G401.6 (cell line): Measurements from ENCODE around the gene EDARADD.
A peak's percentile ranks its signal among the peaks of the same experiment; 100 is the strongest.
"Not testable (repeated sequence)": the region's sequence is repeated elsewhere in the genome, so short reads cannot be mapped to it uniquely, and the experiment has no call there.

Experiments
- FAIRE-seq: peaks from 2 replicates; lab custom pipeline; 2012; peaks lifted over from hg19 to GRCh38; lab: Jason Lieb, UNC

The EDARADD gene

GRCh38 chr1:236489710-236490377 is 95.8 kb downstream of the EDARADD start:
- peak; percentile 76 for FAIRE-seq

- no peak for FAIRE-seq
Measured at GRCh38 chr1:236491469-236492136, 97.5 kb downstream of the EDARADD start.

GRCh38 chr1:236492378-236492777 is 98.3 kb downstream of the EDARADD start:
- FAIRE-seq = no peak

- no peak for FAIRE-seq
Measured at GRCh38 chr1:236494082-236494481, 100.0 kb downstream of the EDARADD start.

- FAIRE-seq = no peak
Measured at GRCh38 chr1:236494586-236495466, 100.7 kb downstream of the EDARADD start.

- FAIRE-seq = no peak
Measured at GRCh38 chr1:236495467-236496112, 101.5 kb downstream of the EDARADD start.

GRCh38 chr1:236497908-236498307 is 103.8 kb downstream of the EDARADD start:
- no peak for FAIRE-seq

- no peak for FAIRE-seq
Measured at GRCh38 chr1:236501093-236501492, 107.0 kb downstream of the EDARADD start.

GRCh38 chr1:236502579-236502971 is 108.5 kb downstream of the EDARADD start:
- FAIRE-seq = no peak

GRCh38 chr1:236502972-236503639 is 109.0 kb downstream of the EDARADD start:
- FAIRE-seq = no peak

- FAIRE-seq = not testable (repeated sequence)
Measured at GRCh38 chr1:236504338-236504737, 110.3 kb downstream of the EDARADD start.

- no peak for FAIRE-seq
Measured at GRCh38 chr1:236507022-236507700, 113.1 kb downstream of the EDARADD start.

GRCh38 chr1:236508593-236509027 is 114.5 kb downstream of the EDARADD start:
- FAIRE-seq = no peak

- FAIRE-seq = no peak
Measured at GRCh38 chr1:236509203-236509602, 115.1 kb downstream of the EDARADD start.

GRCh38 chr1:236509647-236510401 is 115.7 kb downstream of the EDARADD start:
- no peak for FAIRE-seq

- FAIRE-seq = no peak
Measured at GRCh38 chr1:236511735-236512418, 117.8 kb downstream of the EDARADD start.

- FAIRE-seq = no peak
Measured at GRCh38 chr1:236514703-236515442, 120.8 kb downstream of the EDARADD start.

- FAIRE-seq = no peak
Measured at GRCh38 chr1:236515443-236515958, 121.4 kb downstream of the EDARADD start.
